BE2C (cell line): ENCODE results near the gene NRF1.
A peak's percentile ranks its signal among the peaks of the same experiment; 100 is the strongest.

ENCODE experiments used
- DNase-seq: peaks from one replicate; pipeline ENCODE4 v3.0.0-alpha.2; 2020
- H3K27me3 ChIP-seq: fragments of 250-450 bp; sonication (Bioruptor Pico); 2 replicates; pipeline ENCODE4 v1.5.1; 2020; ENCODE audit warnings: mild to moderate bottlenecking
- H3K36me3 ChIP-seq: fragments of 250-450 bp; sonication (Bioruptor Pico); 2 replicates; pipeline ENCODE4 v1.5.1; 2020; ENCODE audit warnings: mild to moderate bottlenecking
- H3K4me1 ChIP-seq: fragments of 250-450 bp; sonication (Bioruptor Pico); 2 replicates; pipeline ENCODE4 v1.5.1; 2020
- H3K4me3 ChIP-seq: 2 replicates; pipeline ENCODE4 v1.5.1; 2011; ENCODE audit warnings: low read depth, low read length
- H3K9me3 ChIP-seq: fragments of 250-450 bp; sonication (Bioruptor Pico); 2 replicates; pipeline ENCODE4 v1.5.1; 2020
- TF ChIP-seq, protein P1 (sequence below): IDR thresholded peaks from 2 replicates; pipeline ENCODE4 v1.5.1; 2012; ENCODE audit warnings: mild to moderate bottlenecking, low read depth, low read length

NRF1 gene

DNA sequence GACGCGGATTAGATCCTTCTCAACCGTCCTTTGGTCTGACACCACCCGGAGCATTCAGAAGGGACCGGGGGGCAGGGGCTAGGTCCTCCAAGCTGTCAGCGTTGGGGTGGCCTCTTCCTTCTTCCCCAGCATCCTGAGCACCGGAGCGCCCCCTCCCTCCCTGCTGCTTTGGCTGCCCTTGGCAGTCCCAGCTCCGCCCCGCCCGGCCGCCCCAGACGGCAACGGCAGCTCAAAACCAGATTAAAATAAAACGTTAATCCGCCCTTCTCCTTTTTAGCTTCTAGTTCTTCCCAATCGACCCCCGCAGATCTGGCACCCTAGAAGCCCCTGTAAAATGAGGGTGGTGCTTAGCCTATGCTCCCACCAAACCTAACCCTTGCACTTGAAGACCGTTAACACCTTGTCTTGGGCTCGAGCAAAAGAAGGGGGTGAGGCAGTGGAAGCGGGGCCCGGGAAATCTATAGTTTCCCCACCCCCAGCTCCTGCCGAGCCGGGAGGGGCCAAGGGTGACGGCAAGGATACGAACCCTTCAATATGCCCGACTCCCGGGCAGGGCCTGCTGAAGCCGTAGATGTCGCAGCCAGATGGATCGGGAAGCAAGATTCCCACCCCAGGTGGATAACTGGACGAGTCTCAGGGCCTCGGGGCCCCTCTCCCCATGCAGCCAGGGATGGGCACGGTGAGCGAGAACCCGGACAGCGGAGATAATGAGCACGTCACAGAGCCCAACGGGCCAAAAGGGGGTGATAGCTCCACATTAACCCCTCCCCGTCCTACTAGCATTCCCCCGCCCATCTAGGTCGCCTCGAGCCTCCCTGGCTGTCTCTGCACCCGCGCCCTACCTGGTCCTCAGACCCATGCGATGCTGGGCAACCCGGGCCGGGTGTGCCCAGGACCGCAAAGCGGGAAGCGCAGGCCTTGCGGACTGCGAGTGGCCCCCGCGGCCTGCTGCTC is 169.7 kb downstream of the NRF1 start:
- no peaks in the 10 kb centered on the region for H3K36me3 ChIP-seq
- H3K9me3 ChIP-seq, result no peaks in the 10 kb centered on the region
- peak overlapping the region; percentile 37; the same call in 1 of the 2 replicates for H3K4me3 ChIP-seq
- no peak for DNase-seq
- peaks cover 77% of the 10 kb centered on the region for H3K27me3 ChIP-seq
- TF ChIP-seq, protein P1, sequence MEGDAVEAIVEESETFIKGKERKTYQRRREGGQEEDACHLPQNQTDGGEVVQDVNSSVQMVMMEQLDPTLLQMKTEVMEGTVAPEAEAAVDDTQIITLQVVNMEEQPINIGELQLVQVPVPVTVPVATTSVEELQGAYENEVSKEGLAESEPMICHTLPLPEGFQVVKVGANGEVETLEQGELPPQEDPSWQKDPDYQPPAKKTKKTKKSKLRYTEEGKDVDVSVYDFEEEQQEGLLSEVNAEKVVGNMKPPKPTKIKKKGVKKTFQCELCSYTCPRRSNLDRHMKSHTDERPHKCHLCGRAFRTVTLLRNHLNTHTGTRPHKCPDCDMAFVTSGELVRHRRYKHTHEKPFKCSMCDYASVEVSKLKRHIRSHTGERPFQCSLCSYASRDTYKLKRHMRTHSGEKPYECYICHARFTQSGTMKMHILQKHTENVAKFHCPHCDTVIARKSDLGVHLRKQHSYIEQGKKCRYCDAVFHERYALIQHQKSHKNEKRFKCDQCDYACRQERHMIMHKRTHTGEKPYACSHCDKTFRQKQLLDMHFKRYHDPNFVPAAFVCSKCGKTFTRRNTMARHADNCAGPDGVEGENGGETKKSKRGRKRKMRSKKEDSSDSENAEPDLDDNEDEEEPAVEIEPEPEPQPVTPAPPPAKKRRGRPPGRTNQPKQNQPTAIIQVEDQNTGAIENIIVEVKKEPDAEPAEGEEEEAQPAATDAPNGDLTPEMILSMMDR, result no peak
- H3K4me1 ChIP-seq, result no peaks in the 10 kb centered on the region; the same call in 1 of the 2 replicates

DNA sequence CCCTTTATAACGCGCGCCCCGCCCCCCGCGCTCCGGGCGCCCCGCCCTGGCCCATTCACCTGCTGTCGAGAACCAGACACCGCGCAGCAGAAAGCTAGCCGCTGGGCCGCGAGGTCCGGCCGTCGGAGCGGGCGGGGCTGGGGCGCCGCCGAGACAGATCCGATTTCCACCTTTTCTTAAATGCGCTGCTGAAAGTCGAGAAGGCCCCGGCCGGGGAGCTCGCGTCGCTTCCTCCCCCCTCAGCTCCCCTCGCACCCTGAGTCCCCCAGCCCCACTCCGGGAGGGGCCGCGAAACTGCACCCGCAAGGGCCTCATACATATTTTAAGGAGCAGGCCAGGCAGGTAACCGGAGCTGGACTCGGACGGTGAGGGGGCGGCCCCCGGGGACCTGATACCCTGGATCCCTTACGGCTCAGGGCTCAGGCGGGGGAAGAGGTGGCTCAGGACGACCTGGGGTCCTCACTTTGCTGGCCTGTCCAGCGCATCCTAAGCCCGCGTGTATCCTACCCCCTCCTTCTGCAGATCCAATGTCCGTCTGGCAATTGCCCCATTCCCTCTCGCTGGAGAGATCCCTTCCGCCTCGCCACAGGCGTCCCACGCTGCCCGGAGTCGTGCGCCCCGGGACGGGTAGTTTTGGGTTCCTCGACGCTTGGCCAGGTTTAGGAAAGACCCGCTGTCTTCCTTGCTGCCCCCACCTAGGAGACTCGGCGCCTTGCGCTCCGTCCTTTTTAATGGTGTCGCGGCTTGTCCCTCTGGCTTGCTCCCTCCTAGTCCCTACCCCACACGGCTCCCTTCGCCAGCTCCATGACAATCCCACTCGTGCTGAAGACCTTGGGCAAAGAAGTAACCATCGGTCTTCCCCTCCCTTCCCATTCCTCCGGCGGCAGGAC is 170.7 kb downstream of the NRF1 start:
- H3K4me1 ChIP-seq, result no peaks in the 10 kb centered on the region; the same call in 1 of the 2 replicates
- H3K36me3 ChIP-seq, result no peaks in the 10 kb centered on the region
- H3K27me3 ChIP-seq, result peaks cover 83% of the 10 kb centered on the region
- no peaks in the 10 kb centered on the region for H3K9me3 ChIP-seq
- TF ChIP-seq, protein P1, result no peak
- no peak for DNase-seq
- no peak overlapping the region for H3K4me3 ChIP-seq

DNA sequence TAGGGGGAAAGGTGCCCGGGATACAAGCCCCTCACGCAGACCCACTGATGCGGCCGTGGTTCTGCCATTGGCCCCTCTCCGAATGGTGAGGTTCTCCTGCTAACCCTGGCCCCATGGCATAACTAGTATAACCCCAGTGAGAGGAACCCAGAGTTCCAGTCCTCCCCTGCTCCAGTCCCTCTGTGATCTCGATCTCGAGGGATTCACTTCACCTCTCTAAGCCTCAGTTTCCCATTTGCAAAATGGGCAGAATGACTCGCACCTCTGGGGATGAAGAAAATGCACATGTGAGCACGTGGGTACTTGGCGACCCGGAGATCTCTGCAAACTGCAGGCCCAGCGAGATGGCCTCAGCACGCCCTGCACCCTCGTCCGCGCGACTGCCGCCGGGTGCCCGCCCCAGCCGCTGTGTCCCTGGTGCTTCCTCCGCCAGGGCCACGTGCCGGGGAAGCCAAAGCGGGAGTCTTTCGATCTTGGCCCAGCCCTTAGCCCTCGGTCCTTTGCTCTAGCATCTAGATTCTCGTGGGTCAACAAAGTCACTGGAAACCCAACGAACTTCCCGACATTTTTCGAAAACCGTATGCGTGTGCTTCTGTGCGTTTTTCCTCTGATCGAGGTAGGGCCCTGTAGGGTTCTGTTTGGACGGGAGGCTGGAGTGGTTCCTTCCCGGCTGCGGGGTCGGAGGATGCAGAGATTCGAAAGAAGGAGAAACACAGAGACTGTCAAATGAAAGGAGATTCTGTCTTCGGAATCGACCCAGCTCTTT is 171.5 kb downstream of the NRF1 start:
- TF ChIP-seq, protein P1, result no peak
- Histone ChIP-seq H3K27me3 (peaks cover 85% of the 10 kb centered on the region), H3K36me3 (no peaks in the 10 kb centered on the region), H3K4me1 (no peaks in the 10 kb centered on the region; the same call in 1 of the 2 replicates), H3K9me3 (no peaks in the 10 kb centered on the region), H3K4me3 (no peak overlapping the region)
- DNase-seq, result no peak

DNA sequence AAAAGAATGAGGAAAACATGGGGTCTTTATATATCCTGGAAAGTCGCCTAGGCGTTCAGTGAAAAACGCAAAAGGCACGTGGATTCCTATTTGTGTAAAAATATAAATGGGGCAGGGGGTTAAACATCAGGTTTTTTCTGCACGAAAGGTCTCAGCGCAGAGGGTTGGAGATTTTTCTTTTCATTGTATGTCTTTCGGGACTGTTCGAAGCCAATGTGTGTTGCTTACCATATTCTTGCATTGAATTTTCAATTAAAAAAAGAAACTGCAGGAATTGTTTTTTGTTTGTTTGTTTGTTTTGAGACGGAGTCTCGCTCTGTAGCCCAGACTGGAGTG is 172.0 kb downstream of the NRF1 start:
- TF ChIP-seq, protein P1, result no peak
- DNase-seq, result no peak
- no peaks in the 10 kb centered on the region for H3K9me3 ChIP-seq
- no peaks in the 10 kb centered on the region; the same call in 1 of the 2 replicates for H3K4me1 ChIP-seq
- H3K4me3 ChIP-seq, result no peak overlapping the region
- H3K27me3 ChIP-seq, result peaks cover 82% of the 10 kb centered on the region
- no peaks in the 10 kb centered on the region for H3K36me3 ChIP-seq

DNA sequence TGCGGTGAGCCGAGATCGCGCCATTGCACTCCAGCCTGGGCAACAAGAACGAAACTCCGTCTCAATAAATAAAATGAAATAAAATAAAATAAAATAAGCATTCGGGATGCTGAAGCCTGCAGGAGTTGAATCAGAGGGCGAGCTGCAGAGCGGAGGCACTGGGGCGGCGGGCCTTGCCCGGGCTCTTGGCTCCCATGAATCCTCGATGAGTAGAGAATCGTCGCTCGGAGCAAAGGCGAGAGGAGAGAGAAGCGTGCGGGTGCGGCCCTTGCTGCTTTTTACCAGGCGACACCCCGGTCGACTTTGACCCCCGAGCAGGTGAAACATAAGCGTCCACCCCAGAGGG is 172.9 kb downstream of the NRF1 start:
- TF ChIP-seq, protein P1, result no peak
- no peaks in the 10 kb centered on the region for H3K9me3 ChIP-seq
- peaks cover 73% of the 10 kb centered on the region for H3K27me3 ChIP-seq
- H3K36me3 ChIP-seq, result no peaks in the 10 kb centered on the region
- no peaks in the 10 kb centered on the region; the same call in 1 of the 2 replicates for H3K4me1 ChIP-seq
- H3K4me3 ChIP-seq, result no peak overlapping the region
- DNase-seq, result no peak
